GM19467 (cell line): Measurements from ENCODE around the gene ARHGEF1.

Source experiments
- ATAC-seq: cut with Tn5 transposase; IDR thresholded peaks from one replicate; pipeline ENCODE4 v1.9.1; 2021; ENCODE audit warnings: mild to moderate bottlenecking, moderate library complexity; ENCODE audit not compliant: unreplicated experiment

ARHGEF1 gene

DNA sequence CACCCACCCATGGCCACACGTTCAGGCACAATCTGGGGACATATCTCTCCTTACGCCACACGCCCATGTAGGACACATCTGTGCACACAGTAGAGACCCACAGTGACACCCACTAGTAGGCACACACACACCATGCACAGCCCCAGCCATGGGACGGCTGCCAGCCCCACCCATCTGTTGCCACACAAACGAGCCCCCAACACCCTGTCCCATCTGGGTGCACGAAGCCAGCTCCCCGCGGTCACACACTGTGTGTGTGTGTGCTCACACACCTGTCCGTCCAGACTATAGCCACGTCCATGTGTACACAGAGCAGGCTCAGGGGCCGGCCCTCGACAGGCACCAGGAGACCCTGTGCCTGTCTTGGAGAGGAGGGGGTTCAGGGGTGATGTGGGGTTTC is 34.7 kb downstream of the ARHGEF1 start:
- ATAC-seq, result no peak

DNA sequence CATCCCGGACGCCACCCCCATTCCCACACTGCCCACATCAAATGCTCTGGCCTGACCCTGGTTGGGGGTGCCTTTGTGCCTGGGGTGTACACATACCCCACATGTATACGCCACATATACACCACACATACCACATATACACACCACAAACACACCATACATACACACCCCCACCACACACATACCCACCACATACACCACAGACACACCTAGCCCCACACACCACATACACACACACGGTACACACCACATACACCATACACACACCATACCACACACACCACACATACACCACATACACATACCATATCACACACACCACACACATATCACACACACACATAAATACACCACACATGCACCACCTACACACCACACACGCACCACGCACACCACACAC is 35.1 kb downstream of the ARHGEF1 start:
- ATAC-seq, result no peak

- no peak for ATAC-seq
These were observed 35.8 kb downstream of the ARHGEF1 start for GRCh38 chr19:41918653-41919244.

DNA sequence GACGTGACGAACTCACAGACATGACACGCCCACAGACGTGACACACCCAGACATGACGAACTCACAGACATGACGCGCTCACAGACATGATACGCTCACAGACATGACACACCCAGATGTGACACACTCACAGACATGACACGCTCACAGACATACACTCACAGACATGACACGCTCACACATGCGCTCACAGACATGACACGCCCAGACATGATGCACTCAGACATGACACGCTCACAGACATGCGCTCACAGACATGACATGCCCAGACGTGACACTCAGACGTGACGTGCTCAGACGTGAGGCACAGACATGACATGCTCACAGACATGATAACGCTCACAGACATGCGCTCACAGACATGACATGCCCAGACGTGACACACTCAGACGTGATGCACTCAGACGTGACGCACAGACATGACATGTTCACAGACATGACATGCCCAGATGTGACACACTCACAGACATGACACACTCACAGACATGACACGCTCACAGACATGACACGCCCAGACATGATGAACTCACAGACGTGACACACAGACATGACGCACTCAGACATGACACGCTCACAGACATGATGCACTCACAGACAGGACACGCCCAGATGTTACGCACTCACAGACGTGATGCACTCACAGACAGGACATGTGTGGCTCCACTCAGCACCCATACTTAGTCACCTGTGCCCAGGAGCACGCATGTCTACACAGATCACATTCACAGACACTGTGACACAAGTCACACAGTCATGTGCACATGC is 37.1 kb downstream of the ARHGEF1 start:
- ATAC-seq, result no peak

DNA sequence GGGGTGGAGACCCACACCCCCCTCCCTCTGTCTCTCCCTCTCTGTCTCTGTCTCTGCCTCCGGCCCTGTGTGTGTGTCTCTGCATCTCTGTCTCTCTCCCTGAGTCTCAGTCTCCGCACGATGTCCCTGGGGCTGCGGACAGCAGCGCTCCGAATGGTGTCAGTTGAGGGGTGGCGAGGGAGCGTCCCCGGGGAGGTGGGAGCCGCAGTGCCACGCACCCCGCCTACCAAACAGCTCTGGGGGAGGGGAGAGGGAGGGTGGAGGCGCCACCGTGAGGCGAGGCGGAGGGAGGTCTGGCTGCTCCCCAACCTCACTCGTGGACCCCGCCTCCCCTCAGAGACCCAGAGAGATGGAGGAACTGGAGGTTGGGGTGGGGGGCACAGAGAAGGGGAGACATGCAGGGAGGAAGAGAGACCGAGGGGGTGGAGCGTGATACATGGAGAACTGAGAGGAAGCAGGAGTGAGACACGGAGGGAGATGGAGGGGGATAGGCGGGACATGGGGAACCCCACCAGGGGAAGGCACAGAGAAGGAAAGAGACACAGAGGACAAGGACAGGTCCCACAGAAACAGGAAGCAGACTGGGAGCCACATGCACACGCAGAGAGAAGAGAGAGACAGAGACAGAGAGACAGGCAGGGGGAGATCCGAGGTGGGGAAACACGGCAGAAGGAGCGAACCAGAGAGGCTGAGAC is 38.0 kb downstream of the ARHGEF1 start:
- ATAC-seq, result no peak

GRCh38 chr19:41921577-41922576 is 38.9 kb downstream of the ARHGEF1 start:
- ATAC-seq, result no peak

- no peak for ATAC-seq
These were observed 39.6 kb downstream of the ARHGEF1 start for GRCh38 chr19:41922585-41922984.

GRCh38 chr19:41923045-41923788 is 40.2 kb downstream of the ARHGEF1 start:
- ATAC-seq, result no peak

- no peak for ATAC-seq
These were observed 41.5 kb downstream of the ARHGEF1 start for GRCh38 chr19:41924151-41925145.

DNA sequence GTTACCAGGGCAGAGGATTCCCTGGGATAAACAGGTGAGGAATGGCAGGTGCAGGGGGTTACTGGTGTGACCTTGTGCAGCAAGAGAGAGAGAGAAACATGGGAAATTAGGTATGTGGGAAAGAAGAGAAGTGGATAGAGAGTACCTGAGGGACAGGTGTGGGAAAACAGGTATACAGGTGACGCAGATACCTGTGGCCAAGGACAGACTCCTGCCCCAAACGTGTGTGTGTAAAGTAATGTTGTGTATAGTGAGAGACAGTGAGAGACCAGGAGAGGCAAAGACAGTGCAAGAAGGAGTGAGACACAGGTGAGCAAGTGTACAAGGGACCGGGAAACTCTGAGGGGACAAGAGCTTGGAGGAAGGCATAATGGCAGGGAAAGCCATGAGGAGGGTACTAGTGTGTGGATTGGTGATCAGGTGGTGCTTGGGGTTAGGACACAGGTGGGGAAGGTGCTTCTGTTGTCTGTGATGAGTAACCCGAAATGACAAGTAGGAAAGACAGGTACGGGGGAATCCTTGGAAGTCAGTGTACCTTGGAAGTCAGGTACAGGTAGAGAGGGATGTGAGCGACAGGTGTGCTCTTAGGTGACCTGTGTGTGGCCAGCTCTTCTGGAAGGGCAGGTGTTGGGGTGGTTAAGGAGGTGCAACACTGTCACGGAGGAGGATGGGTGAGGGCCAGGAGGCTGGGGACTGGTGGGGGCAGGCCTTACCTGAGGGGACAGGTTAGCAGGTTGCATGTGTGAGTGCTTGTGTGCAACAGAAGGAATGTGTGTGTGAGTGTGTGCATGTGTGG is 42.4 kb downstream of the ARHGEF1 start:
- no peak for ATAC-seq

DNA sequence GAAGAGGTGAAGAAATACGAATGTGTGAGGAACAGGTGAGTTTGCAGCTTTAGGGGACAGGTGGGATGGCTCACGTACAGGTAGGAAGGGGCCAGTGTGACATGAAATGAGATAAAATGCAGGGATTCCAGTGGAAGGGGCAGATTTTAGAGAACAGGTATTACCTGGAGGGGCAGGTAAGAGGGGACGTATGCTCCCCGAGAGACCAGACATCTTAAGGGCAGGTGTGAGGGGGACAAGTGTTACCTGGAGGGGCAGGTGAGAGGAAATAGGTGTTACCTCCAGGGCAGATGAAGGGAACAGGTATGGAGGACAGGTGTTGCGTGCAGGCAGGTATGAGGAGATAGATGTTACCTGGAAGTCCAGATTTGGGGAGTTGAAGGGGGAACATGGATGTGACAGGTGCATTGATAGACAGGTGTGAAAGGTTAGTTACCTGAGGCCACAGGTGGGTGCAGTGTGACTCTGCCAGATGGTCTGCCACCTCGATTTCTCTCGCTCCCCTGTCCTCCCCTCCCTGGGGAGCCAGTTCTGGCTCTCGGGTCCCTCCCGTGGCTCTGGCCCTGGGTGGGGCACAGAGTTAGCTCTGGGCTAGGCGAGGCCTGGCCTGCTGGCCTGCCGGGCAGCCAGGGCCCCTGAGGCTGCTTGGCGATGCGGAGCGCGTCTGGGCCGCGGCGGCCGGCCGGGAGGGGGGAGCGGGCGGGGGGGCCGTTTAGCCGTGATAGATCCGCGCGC is 43.2 kb downstream of the ARHGEF1 start:
- ATAC-seq, result no peak

GRCh38 chr19:41926763-41927496 is 43.9 kb downstream of the ARHGEF1 start:
- no peak for ATAC-seq

DNA sequence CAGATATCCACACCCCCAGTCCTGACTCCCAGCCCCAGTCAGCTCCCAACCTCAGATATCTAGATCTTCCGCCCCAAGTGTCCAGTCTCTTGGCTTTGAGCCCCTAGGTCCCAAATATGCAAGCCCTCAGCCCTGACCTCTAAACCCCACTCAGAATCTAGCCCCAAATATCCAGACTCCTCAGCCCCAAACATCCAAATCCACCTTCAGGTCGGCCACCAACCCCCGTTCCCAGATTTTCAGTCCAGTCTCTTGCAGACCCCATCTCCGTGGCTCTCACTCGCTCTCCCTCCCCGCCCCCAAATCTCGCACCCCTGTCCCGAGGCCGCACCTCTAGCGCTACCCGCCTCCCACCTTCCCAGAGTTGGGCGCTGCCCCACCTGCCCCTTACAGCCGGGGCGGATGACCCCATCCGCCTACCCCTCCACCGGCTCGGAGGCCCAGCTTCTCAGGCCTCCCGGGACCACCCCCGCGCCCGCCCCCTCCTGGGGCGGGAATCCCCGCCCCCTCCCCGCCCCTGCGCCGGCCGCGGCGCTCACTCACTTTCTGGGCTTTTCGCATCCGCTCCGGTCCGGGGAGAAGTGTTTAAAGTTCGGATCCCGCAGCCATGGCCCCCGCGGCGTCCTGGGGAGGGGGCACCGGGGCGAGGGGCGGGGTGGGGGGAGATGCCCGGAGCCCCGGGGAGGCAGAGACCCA is 44.7 kb downstream of the ARHGEF1 start:
- ATAC-seq, result no peak

GRCh38 chr19:41928221-41928683 is 45.3 kb downstream of the ARHGEF1 start, which contains the start of gene ERFL:
TSS of gene ERFL (minus strand) at chr19:41928449. CDS start at chr19:41912919, 15,530 bp downstream.
- no peak for ATAC-seq

GRCh38 chr19:41928754-41929535 is 46.0 kb downstream of the ARHGEF1 start:
- no peak for ATAC-seq
